D341Med (cell line): Measurements from ENCODE around the gene GPX2.

Experiments used
- DNase-seq: peaks from one replicate; pipeline ENCODE4 v3.0.0; 2012; ENCODE audit warnings: low spot score

The GPX2 gene

DNA sequence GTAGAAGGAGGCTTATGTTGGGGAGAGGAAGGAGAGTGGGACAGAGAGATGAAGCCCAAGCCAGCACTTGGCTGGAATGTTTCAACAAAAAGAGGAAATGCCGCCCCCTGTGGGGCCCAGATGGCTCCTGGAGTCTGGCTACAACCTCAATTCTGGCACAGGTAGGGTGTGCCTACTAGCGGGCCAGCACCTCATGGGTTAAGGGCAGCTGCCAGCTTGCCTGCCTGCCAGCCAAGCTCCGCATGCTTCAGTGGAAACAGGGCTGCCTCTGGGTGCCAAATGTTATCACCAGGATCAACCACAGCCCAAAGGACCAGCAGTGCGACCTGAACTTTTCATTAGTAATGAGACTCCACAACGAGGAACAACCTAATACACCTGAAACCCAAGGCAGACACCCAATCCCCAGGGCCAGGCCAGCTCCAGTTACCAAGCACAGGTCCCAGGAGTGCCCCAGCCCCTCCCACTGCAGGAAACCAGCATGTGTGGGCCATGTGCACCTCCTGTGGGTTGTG is 18.3 kb upstream of the GPX2 start:
- peak; percentile 60 for DNase-seq

DNA sequence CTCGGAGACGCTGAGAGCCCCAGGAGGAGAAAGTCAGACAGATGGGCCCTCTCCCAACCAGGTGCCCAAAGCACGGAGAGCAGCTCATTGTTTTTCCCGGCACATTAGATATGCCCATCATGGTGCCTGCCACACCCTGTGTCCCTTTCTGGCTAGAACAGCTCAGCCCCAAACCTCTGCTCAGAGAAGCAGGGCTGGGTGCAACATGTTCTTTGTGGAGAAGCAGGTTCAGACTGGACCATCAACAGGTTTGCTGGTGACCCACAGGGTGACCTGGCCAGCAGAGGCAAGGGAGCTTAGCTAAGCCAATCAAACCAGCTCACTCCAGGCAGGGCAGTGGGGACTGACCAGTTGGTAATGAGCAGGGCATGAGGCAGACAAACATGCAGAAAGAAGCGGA is 16.2 kb upstream of the GPX2 start:
- DNase-seq: no peak

DNA sequence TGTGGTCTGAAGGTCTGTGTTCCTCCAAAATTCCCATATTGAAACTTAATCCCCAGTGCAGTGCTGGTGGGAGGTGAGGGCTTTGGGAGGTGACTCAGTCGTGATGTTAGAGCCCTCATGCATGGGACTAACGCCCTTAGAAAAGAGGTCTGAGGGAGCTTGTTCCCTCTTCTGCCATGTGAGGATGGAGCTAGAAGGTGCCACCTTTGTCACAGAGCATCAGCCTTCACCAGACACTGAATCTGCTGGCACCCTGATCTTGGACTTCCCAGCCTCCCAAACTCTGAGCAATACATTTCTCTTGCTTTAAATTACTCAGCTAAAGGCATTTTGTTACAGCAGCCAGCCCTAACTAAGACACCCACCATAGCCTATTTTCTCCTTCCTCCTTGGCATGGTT is 15.7 kb upstream of the GPX2 start:
- DNase-seq: no peak

DNA sequence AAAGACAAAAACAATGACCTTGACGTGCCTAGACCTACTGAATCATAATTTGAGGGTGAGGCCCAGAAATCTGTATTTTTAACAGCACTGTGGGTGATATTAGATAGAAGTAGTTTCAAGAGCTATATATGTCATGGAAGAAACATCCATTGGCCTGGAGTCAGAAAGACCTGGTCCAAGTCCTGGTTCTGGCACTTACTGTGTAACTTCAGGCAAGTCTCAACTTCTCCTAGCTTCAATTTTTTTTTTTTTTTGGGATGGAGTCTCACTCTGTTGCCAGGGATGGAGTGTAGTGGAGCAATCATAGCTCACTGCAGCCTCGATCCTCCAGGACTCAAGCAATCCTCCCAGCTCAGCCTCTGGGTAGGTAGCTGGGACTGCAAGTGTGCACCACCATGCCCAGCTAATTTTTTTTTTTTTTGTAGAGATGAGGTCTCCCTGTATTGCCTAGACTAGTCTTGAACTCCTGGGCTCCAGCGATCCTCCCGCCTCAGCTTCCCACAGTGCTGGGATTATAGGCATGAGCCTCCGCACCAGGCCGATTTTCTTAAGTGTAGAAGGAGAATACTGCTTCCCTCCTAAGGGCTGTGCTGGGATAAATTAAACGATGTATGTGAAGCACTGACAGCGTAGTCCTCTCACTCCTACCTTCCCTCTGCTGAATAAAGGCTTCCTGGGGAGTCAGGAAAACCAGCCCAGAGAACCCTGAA is 14.3 kb upstream of the GPX2 start:
- DNase-seq: no peak

DNA sequence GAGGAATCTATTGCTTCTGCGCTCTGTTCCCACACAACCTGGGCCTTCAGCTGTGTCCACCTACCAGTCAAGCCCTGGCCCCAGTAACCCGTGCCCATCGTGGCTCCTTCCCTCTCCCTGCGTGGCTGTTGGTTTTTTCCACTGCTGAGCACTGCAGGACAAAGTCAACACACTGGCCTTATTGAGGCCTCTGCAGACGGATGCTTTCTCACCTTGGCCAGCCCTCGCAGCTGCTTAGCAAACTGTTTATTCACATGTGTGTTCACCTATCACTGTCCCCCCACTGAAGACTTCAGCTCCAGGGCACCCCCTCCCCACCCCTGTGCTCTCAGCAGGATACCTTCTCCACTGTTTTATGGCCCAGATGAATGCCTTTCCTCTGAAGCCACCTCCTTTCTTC is 12.8 kb upstream of the GPX2 start:
- no peak for DNase-seq

DNA sequence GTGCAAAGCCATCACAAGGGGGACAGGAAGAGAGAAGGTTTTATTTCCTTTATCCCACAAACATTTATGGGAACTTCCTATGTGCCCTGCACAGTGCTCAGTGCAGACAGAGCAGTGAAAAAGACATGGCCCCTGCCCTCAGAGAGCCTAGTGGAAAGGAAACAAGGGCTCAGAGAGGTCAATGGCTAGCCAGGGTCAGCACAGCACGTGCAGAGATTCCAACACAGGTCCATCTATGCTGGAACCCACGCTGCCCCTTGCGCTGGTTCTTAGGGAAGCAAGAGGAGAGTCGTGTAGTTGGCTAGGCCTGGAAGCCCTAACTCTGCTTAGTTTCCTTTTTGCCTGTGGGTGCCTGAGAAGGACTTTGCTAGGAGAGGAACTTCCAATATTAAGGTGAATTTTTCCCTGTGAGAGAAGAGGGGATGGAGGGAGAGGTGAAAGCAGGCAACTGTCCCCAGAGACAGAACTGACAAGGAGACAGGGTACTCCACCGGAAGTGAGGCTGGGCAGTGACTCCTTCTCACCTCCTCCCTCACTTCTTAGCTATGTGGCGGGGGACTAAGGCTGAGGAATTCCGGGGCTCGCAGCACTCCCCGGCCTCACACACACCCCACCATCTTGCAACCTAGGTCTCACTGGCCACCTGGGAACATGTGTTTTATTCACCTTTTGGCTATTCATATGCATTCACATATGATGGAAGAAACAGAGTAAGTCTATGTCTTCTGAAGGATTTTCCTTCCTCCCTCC is 12.1 kb upstream of the GPX2 start:
- no peak for DNase-seq

DNA sequence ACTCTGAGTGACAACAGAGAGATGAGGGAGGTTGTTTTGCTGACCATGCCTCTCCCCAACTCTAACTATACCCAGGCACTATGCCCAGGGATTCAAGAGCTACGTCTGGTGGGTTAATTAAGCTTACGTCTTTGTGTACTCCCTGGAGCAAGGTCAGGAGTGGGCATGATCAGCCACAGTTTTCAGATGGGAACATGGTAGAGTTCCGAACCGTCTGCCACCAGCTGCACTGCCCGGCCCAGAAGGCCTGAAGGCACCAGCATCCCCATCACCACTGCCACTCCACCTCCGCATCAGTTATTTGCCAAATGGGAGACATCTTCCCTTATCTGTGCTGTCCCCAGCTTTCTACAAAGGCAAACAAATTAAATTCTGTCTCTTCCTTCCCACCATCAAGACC is 11.1 kb upstream of the GPX2 start:
- DNase-seq: no peak

DNA sequence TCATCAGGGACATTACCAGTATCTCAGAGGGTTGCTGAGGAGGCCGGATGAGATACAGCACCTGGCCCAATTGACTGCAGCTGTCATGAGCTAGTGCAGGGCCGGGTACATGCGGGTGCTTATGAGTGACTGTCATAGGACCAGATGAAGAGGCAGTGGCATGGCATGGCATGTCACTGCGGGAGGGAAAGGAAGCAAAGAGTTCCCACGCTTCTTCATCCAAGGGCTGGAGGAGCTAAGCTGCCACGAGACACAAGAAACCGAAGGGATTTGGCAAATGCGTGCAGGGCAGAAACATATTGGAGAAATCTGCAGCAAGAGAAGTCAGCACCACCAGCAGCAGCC is 10.7 kb upstream of the GPX2 start:
- no peak for DNase-seq

DNA sequence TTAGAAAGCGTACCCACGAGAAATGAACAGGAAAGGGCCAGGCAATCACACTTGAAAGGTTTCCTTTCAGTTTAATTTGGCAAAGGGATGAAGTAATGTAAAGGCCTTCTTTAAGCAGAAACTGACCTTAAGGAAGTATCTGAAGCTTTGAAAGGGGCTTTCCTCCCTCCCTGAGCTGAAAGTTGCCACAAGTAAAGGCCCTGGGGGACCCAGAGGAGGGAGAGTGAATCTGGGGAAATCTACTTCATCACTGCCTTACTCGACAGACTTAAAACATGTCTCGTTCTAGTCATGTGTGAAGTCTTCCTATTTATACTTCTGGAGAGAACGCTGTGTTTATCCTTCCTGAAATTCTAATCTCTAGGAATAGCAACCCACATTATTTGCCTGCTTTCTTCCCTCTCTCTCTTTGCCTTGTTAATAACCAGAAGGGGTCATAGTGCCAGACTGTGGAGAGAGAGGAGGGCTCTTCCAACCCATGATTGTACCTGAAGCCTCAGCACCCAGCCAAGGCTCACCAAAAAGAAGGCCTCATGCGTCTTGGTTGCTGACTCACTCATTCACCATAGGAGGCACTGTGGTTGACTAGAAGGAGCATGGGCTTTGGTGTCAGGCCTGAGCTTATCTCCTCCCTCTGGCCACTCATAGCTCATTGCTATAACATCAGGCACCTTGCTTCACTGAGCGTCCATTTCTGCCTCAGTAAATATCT is 10.2 kb upstream of the GPX2 start:
- DNase-seq: no peak

DNA sequence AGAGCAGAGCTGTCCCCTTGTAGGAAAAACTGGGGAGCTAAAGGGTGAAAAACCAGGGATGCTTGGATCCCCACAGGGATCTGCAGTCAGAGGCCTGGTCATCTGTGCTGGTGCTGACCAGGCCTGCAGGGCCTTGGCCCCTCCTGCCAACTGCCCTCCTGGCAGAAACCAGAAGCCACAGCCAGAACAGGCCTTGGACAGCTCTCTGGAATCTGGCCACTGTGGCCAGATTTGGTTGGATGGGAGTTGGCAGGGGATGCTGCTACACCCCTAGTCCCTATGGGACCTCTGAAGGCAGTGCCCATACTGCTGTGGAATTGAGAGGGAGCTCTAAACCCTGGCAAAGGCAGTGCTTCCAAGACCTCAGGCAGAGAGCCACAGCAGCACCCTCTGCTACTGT is 9.2 kb upstream of the GPX2 start:
- DNase-seq: no peak

DNA sequence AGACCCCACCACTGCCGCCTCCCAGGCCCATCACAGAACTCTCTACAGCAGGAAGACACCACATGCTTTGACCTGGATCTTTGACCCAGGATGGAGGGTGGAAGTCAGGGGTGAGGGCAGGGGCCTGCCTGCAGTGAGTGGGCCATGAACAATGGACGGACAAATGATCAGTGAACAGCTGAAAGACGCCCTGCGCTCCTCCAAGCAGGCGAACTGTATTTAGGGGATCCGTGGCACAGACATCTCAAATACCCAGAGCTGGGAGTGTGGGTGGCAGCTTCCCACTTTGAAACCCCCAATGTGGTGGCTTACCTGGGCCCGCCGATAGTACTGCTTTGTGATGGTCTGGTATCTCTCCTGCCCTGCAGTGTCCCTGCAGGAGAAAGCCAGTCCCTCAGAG is 8.7 kb upstream of the GPX2 start:
- no peak for DNase-seq

DNA sequence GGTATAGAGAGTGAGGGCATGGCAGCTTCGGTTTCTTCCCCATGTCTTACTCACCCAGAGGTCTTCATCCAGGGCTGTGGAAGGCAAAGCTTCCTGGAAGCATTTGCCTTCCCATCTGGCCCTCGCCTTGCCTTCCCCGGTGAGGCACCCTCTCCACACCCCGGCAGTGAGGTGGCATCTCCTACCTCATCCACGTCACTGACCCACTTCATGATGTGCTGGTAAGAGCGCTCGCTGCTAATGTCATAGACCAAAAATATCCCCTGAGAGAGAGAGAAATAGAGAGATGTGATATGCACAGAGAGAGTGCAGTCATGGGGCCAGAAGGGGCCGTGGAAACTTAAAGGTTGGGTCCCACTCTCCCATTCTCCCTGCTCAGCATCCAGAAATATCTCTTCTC is 8.3 kb upstream of the GPX2 start:
- no peak for DNase-seq

DNA sequence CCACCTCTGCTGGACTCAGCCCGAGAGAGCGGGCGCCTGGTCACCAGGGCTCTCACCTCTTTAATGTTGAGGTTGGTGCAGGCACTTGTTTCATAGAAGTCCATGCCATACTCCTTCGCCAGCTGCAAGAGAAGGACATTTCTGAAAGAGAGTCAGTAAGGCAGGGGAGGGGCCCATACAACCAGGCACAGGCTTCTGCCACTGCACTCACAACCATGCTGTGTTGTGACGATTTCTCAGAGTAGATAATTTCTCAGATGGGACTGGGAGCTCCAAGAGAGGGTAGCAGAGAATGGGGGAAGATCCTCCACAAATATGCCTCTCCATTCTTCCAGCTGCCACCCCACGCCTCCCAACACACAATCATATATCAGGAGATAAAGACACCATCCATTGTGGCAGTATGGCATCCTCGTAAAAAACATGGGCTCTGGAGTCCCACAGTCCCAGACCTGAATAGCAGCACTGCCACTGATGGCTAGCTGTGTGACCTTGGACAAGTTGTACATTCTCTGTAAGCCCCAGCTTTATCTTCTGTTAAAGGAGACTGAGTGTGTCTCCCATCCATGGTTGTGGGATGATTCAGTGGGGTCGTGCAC is 6.2 kb upstream of the GPX2 start:
- DNase-seq: no peak

DNA sequence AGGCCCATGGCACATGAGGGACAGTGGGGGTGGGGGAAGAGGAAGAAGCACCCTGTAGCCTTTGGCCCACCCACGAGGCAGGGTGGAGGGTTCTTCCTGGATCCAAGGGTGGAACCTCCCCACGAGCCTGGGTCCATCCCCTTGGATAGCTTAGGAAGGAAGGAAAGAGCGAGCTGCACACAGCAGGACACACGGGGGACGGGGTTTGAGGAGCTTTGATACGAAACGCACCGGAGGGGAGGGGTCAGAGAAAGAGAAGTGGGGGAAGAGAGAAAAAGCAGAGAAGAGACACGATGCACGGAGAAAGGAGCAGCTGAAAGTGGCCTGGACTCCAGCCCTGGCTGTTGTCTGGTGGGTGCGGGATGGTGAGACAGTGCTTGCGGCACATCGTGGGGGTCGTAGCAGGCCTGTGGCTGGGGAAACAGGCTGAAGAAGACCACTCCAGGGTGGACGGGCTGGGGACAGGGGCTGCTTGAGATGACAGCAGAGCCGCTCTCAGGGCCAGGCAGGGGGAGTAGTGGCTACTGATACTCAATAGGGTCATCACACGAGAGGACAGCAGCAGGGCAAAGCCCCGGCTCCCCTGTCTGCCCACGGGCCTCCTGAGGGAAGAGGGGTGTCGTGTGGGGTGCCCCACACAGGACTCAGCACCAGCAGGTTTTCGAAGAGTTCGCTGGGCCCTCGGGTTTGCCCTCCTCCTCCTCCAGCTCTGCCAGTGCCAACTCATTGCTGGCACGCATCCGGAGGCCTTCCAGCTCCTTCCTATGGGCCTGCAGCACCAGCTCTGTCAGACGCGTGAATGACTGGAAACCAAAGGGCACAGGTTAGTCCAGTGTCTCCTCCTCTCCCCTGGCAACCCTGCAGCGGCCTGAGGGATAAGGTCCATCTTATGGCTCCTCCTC is 5.4 kb upstream of the GPX2 start:
- DNase-seq: no peak

DNA sequence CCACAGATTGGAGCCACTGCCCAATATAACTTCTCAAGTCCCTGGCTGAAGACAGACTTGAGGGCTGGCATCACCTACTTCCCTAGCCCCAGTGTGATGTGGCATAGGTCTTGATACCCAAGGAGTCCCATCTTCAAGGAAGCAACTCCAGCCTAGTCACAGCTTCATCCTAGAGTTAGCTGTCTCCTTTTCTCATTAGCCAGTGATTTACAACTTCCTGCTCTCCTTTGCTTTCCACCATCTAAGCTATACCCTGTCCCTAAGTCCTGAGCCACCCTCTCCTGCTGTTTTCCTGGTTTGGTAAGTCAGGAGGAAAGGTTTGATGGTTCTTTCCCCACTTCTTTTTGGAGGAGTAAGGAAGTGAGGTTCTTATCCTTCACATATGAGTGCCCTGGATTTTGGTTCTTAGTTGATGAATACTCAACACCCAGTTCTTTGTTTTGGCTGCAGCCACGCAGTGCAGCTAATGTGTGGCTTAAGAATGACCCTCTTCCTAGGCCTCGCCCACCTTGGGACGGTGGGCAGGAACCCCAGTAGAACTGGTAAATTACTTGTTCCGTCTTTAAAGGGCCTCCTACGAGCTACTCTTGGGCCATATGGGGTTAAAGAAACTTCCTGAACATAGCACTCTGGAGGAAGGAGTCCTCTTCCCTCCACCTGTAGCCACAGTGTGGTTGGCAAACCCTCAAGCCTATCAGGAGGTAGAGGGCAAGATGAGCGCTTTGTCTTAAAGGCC is 3.9 kb upstream of the GPX2 start:
- no peak for DNase-seq

DNA sequence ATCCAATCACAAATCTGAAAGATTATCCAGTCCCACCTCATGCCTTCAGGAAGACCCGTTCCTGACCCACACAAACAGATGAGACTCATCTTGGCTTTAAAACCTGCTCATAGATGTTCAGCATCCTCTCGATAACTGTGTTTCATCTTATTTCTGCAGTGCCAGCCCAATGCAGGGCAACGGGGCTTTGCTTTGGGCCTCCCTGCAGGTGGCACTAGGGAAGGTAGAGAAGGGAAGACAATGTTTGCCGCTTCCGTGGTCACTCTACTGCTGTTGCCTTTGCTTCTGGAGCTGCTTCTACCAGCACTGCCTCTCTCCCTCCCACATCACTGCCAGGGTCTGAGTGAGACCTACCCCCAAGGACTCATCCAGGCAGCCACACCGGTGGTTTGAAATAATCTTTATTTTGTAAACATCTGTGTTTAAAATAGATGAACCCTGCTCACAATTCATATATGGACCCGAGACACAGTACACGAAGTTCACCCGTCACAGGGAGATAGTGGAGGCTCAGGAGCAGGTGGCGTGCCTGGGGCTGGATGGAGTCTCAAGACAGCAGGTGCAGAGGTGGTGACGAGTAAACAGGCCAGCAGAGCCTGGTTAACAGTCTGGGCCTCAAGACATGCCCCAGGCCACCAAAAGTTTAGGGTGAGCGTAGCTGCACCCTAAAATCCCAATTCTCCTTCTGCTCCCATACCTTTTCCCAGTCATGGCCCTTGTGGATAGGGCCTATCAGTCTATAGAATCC is 3.1 kb upstream of the GPX2 start:
- no peak for DNase-seq

DNA sequence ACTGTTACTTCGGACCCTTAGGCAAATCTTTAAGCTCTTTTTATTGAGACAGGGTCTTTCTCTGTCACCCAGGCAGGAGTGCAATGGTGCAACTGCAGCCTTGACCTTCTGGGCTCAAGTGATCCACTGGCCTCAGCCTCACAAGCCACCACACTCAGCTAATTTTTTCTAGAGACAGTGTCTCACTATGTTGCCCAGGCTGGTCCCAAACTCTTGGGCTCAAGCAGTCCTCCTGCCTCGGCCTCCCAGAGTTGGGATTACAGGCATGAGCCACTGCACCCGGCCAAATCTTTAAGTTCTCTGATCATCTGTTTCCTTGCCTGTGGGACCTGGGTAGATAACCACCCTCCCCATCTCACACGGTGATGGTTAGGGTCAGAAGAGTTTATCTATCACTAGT is 2.3 kb upstream of the GPX2 start:
- no peak for DNase-seq

DNA sequence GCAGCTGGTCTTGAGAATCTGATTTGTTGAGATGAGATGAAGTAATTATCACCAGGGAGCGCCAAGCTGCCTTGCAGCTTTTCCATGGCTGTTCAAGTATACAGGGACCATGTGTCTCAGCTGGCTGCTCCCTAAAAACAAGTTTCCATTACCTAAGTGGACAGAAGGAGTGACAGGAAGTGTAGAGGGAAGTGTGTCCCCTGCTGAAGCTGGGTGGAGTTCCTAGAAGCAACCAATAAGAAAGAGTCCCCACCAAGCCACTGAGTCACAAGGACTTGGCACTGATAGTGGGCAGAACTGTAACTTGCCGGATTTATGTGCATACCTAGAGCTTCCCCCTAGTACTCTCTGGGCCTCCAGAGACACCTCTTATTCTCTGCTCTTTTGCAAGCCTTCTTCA is 1.5 kb upstream of the GPX2 start:
- no peak for DNase-seq

DNA sequence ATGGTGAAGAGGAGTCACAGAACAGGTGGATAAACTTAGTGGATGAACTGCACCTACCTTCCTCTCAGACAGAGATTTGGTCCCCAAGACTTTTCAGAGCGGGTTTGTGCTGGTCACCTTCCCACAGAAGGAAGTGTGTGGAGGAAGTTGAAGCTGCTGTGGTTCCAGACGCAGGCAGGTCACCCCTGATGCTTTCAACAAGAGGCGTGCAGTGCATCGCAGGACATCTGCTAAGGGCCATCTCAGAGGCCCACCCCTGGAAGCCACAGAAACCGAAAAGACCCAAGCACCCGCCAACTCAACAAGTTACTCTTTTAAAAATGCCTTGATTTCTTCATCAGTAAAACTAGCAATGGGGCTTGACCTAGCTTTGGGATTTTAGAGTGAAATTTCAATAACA is 1.0 kb upstream of the GPX2 start:
- DNase-seq: no peak

DNA sequence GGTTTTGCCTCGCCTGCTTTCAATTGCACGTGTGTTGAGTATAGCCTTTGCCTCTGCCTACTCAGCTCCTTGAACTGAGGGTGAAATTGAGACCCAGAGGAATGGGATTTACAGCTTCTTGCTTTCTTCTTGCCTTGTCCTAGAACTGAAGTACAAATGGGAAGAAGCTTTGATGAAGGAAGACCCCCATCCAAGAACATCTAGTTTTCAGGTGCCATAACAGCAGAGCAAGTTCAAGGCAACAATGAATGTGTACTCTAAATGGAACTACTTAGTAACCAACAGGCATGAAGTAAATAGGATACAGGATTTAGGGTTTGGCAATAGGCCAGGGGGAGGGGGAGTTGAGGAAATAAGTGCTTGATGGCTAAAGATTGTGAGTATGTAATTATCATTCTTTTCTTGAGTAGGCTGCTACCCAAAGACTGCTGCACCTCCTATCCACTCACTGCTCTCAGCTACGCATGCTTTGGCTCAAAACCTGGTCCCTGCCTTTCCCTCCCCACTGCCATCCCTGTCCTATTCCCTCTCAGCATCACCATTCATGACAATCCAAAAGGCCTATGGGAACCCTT is 2.1 kb downstream of the GPX2 start:
- DNase-seq: no peak
